Trophoblast cell (in vitro differentiated cells and primary cell): ENCODE results near the gene TIMM21.
A peak's percentile ranks its signal among the peaks of the same experiment; 100 is the strongest.

Experiments used
- DNase-seq, 2 donors: peaks; one replicate each; pipeline ENCODE4 v3.0.0-alpha.2; 2016
- H2AFZ ChIP-seq: 2 replicates; pipeline ENCODE4 v1.6.1; 2013; ENCODE audit warnings: low read length, moderate library complexity, mild to moderate bottlenecking; ENCODE audit not compliant: insufficient read depth, poor library complexity
- H2AK5ac ChIP-seq: 2 replicates; pipeline ENCODE4 v1.6.1; 2013; ENCODE audit warnings: mild to moderate bottlenecking, low read length
- H2BK120ac ChIP-seq: 2 replicates; pipeline ENCODE4 v1.6.1; 2013; ENCODE audit warnings: low read length, mild to moderate bottlenecking, moderate library complexity; ENCODE audit not compliant: insufficient read depth, poor library complexity
- H2BK12ac ChIP-seq: 2 replicates; pipeline ENCODE4 v1.6.1; 2013; ENCODE audit warnings: mild to moderate bottlenecking, low read length, moderate library complexity
- H2BK5ac ChIP-seq: 2 replicates; pipeline ENCODE4 v1.6.1; 2013; ENCODE audit warnings: low read length, low read depth, moderate library complexity, mild to moderate bottlenecking; ENCODE audit not compliant: poor library complexity
- H3K14ac ChIP-seq: 2 replicates; pipeline ENCODE4 v1.6.1; 2013; ENCODE audit warnings: mild to moderate bottlenecking, low read length
- H3K18ac ChIP-seq: 2 replicates; pipeline ENCODE4 v1.6.1; 2013; ENCODE audit warnings: mild to moderate bottlenecking, low read length
- H3K23ac ChIP-seq: 2 replicates; pipeline ENCODE4 v1.6.1; 2013; ENCODE audit warnings: low read length
- H3K27ac ChIP-seq: 2 replicates; pipeline ENCODE4 v1.5.1; 2013; ENCODE audit warnings: low read depth, mild to moderate bottlenecking, inconsistent platforms, low read length, moderate library complexity
- H3K27me3 ChIP-seq: 2 replicates; pipeline ENCODE4 v1.6.1; 2013; ENCODE audit warnings: inconsistent platforms, mild to moderate bottlenecking, low read length, moderate library complexity; ENCODE audit not compliant: insufficient read depth
- H3K36me3 ChIP-seq, 2 experiments: 1 replicate in 1 of 2; 2 replicates in 1 of 2; pipeline ENCODE4 v1.6.1; 2013; ENCODE audit warnings: low read length in 2 of 2, mild to moderate bottlenecking in 2 of 2, moderate library complexity in 1 of 2; ENCODE audit not compliant: insufficient read depth in 2 of 2, control insufficient read depth in 1 of 2
- H3K4ac ChIP-seq: 2 replicates; pipeline ENCODE4 v1.6.1; 2013; ENCODE audit warnings: low read depth, mild to moderate bottlenecking, low read length, moderate library complexity
- H3K4me1 ChIP-seq, 2 experiments: 1 replicate in 1 of 2; 2 replicates in 1 of 2; pipeline ENCODE4 v1.6.1; 2013; ENCODE audit warnings: low read length in 2 of 2, mild to moderate bottlenecking in 2 of 2, moderate library complexity in 1 of 2; ENCODE audit not compliant: insufficient read depth in 2 of 2, control insufficient read depth in 1 of 2
- H3K4me2 ChIP-seq: 2 replicates; pipeline ENCODE4 v1.6.1; 2013; ENCODE audit warnings: inconsistent platforms, mild to moderate bottlenecking, low read length, moderate library complexity
- H3K4me3 ChIP-seq: 2 replicates; pipeline ENCODE4 v1.5.1; 2013; ENCODE audit warnings: mild to moderate bottlenecking, low read depth, low read length, inconsistent platforms
- H3K79me1 ChIP-seq: one replicate; pipeline ENCODE4 v1.6.1; 2013; ENCODE audit warnings: low read length
- H3K79me2 ChIP-seq: 2 replicates; pipeline ENCODE4 v1.6.1; 2013; ENCODE audit warnings: low read length, mild to moderate bottlenecking; ENCODE audit not compliant: control insufficient read depth, insufficient read depth, poor library complexity
- H3K9ac ChIP-seq: 2 replicates; pipeline ENCODE4 v1.6.1; 2013; ENCODE audit warnings: mild to moderate bottlenecking, low read length
- H3K9me3 ChIP-seq: 2 replicates; pipeline ENCODE4 v1.6.1; 2013; ENCODE audit warnings: low read depth, mild to moderate bottlenecking, control low read depth, inconsistent platforms, low read length; ENCODE audit not compliant: insufficient read depth
- H4K12ac ChIP-seq: 2 replicates; pipeline ENCODE4 v1.6.1; 2013; ENCODE audit warnings: low read depth, mild to moderate bottlenecking, low read length, moderate library complexity
- H4K8ac ChIP-seq: 2 replicates; pipeline ENCODE4 v1.6.1; 2013; ENCODE audit warnings: low read depth, mild to moderate bottlenecking, low read length, moderate library complexity
- H4K91ac ChIP-seq: one replicate; pipeline ENCODE4 v1.6.1; 2013; ENCODE audit warnings: low read depth, mild to moderate bottlenecking, low read length, moderate library complexity
- WGBS: extraction: QIAGEN DNeasy Blood & Tissue Kit; methylation state at CpG from one replicate; pipeline ENCODE4 v1.1.7; 2013; ENCODE audit warnings: missing lambda C conversion rate; ENCODE audit not compliant: insufficient read length, insufficient coverage; ENCODE audit errors: extremely low coverage; 5-methylcytosine and 5-hydroxymethylcytosine counted together

TIMM21 gene

DNA sequence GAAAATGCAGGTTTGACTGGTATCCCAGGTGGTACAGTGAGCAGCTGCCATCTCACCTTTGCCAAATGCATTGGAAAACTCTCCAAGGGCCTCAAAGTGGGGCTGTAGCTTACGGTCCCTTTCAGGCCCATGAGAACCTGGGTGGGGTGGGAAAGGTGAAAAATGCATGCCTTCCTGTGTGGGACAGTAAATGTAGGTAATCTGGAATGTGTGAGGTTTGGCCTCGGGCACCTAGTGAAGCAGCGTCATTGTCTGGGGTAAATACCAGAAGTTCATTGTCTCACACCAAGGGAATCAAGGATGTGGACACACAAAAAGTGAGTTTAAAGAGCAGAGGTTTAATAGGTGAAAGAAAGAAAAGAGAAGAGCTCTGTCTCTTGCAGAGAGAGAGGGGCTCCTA lies 36.6 kb downstream of the TIMM21 start:
- Histone ChIP-seq H2BK5ac (no peak overlapping the region), H4K8ac (no peak overlapping the region), H3K79me1 (no peaks in the 10 kb centered on the region), H3K18ac (no peak overlapping the region), H3K36me3 (no peaks in the 10 kb centered on the region), H3K4ac (no peak overlapping the region), H3K27me3 (no peaks in the 10 kb centered on the region), H3K79me2 (no peaks in the 10 kb centered on the region), H2BK12ac (no peak overlapping the region), H3K9ac (no peak overlapping the region), H3K14ac (no peak overlapping the region), H3K27ac (no peak overlapping the region), H3K4me1 (peaks cover 0 to 3% of the 10 kb centered on the region in 2 experiments), H4K91ac (no peak overlapping the region), H2BK120ac (no peak overlapping the region), H2AK5ac (no peak overlapping the region), H2AFZ (no peak overlapping the region), H3K9me3 (no peaks in the 10 kb centered on the region), H4K12ac (no peak overlapping the region), H3K4me2 (peak overlapping the region; percentile 18), H3K23ac (no peak overlapping the region), H3K4me3 (no peak overlapping the region)
- no CpG with 5 or more reads among the region's 3 CpGs for WGBS
- DNase-seq: peak; percentile 78 to 85

- peaks cover 0 to 3% of the 10 kb centered on the region in 2 experiments for H3K4me1 ChIP-seq
- no peak overlapping the region for H2BK5ac ChIP-seq
- no peaks in the 10 kb centered on the region for H3K79me2 ChIP-seq
- H3K4ac ChIP-seq: no peak overlapping the region
- H4K91ac ChIP-seq: no peak overlapping the region
- no peak overlapping the region for H2AFZ ChIP-seq
- H3K23ac ChIP-seq: no peak overlapping the region
- DNase-seq: no peak
- H2AK5ac ChIP-seq: no peak overlapping the region
- no peak overlapping the region for H3K4me3 ChIP-seq
- H4K8ac ChIP-seq: no peak overlapping the region
- H3K14ac ChIP-seq: no peak overlapping the region
- WGBS: no CpG with 5 or more reads among the region's 2 CpGs
- H3K9me3 ChIP-seq: no peaks in the 10 kb centered on the region
- no peak overlapping the region for H3K4me2 ChIP-seq
- no peak overlapping the region for H2BK120ac ChIP-seq
- no peak overlapping the region for H3K18ac ChIP-seq
- H4K12ac ChIP-seq: no peak overlapping the region
- no peaks in the 10 kb centered on the region for H3K27me3 ChIP-seq
- H3K79me1 ChIP-seq: no peaks in the 10 kb centered on the region
- H3K9ac ChIP-seq: no peak overlapping the region
- no peak overlapping the region for H3K27ac ChIP-seq
- H2BK12ac ChIP-seq: no peak overlapping the region
- H3K36me3 ChIP-seq: no peaks in the 10 kb centered on the region
Measured at GRCh38 chr18:74185860-74186259, 37.5 kb downstream of the TIMM21 start.

DNA sequence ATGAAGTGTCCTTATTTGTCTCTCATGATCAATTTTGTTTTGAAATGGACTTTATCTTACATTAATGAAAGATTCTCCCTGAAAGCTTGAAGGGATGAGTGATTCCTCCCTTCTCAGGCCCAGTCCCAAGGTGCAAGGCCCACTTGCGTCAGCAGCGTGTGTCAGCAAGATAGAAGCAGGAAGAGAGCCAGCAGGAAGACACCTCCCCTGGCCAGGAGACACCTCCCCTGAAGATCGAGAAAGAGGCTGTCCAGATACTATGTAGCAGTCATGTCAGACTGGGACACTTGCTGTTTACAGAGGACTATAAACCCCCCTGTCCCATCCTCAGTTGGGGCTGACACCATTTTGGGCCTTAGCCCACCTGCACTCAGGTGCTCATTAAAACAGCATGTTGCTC lies 38.3 kb downstream of the TIMM21 start:
- H3K36me3 ChIP-seq: no peaks in the 10 kb centered on the region
- WGBS: no CpG with 5 or more reads among the region's 3 CpGs

DNA sequence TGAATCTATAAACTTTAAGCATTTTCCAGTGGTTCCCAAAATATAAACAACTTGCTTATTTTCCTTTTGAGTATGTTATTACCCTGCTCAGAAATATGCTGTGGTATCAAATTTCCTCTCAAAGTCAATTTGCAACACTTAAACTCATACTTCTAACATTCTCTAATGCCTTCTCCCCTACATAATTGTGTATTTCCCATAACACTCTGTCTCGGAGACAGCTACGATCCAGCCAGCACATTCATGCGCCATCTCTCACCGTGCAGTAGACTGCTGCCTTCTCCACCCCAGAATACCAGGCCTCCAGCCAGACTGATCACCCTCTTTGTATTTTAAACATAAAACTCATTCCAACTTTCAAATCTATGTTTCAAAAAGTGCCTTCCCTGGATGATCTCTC lies 41.8 kb downstream of the TIMM21 start:
- Histone ChIP-seq H3K79me2 (no peaks in the 10 kb centered on the region), H3K27ac (no peak overlapping the region), H3K79me1 (no peaks in the 10 kb centered on the region), H3K27me3 (no peaks in the 10 kb centered on the region), H2BK120ac (no peak overlapping the region), H3K23ac (no peak overlapping the region), H4K12ac (no peak overlapping the region), H2BK5ac (no peak overlapping the region), H4K91ac (no peak overlapping the region), H2BK12ac (no peak overlapping the region), H4K8ac (no peak overlapping the region), H3K9ac (no peak overlapping the region), H2AK5ac (no peak overlapping the region), H2AFZ (no peak overlapping the region), H3K4me2 (no peak overlapping the region), H3K4ac (no peak overlapping the region), H3K9me3 (no peaks in the 10 kb centered on the region), H3K4me1 (no peaks in the 10 kb centered on the region), H3K14ac (no peak overlapping the region), H3K4me3 (no peak overlapping the region), H3K36me3 (no peaks in the 10 kb centered on the region), H3K18ac (no peak overlapping the region)
- WGBS: no CpG with 5 or more reads among the region's 4 CpGs
- DNase-seq: peak in 1 of 2 donors; percentile 9

More for the DNA sequence above, 38.3 kb downstream of the TIMM21 start:
- no peak for DNase-seq
- H2BK12ac ChIP-seq: no peak overlapping the region
- no peak overlapping the region for H2BK5ac ChIP-seq
- no peak overlapping the region for H3K4me2 ChIP-seq
- no peak overlapping the region for H3K18ac ChIP-seq
- H2AK5ac ChIP-seq: no peak overlapping the region
- no peak overlapping the region for H3K27ac ChIP-seq
- H3K79me1 ChIP-seq: no peaks in the 10 kb centered on the region
- no peak overlapping the region for H3K4me3 ChIP-seq
- H3K4ac ChIP-seq: no peak overlapping the region
- no peak overlapping the region for H4K91ac ChIP-seq
- no peak overlapping the region for H2AFZ ChIP-seq
- H3K27me3 ChIP-seq: no peaks in the 10 kb centered on the region
- peaks cover 0 to 3% of the 10 kb centered on the region in 2 experiments for H3K4me1 ChIP-seq
- H4K8ac ChIP-seq: no peak overlapping the region
- no peak overlapping the region for H4K12ac ChIP-seq
- no peaks in the 10 kb centered on the region for H3K9me3 ChIP-seq
- H2BK120ac ChIP-seq: no peak overlapping the region
- no peak overlapping the region for H3K9ac ChIP-seq
- H3K79me2 ChIP-seq: no peaks in the 10 kb centered on the region
- no peak overlapping the region for H3K14ac ChIP-seq
- H3K23ac ChIP-seq: no peak overlapping the region
